NCI-H748 (cell line): ENCODE measurements around the gene CCDC141.
A peak's percentile ranks its signal among the peaks of the same experiment; 100 is the strongest.

Source experiments
- DNase-seq: peaks from one replicate; lab custom pipeline; 2025; ENCODE audit not compliant: unreplicated experiment; lab: John Stamatoyannopoulos, UW

CCDC141 gene

DNA sequence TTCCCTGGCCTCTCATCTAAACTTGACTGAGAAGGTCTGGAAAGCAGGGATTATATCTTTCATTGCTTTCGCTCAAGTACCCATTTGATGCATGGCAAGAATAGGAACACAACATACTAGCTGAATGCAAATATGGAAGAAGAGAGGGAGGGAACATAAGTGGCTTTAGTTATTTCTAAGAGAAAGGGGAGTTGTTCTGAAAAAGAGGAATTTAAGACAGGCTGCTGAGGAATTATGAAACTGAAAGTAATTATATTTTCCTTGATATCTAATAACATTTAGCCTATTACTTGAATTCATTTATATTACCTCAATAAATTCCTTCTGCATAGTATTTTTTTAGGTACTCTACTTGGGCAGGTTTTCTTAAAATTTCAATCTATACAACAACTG lies 136.9 kb downstream of the CCDC141 start:
- no peak for DNase-seq

DNA sequence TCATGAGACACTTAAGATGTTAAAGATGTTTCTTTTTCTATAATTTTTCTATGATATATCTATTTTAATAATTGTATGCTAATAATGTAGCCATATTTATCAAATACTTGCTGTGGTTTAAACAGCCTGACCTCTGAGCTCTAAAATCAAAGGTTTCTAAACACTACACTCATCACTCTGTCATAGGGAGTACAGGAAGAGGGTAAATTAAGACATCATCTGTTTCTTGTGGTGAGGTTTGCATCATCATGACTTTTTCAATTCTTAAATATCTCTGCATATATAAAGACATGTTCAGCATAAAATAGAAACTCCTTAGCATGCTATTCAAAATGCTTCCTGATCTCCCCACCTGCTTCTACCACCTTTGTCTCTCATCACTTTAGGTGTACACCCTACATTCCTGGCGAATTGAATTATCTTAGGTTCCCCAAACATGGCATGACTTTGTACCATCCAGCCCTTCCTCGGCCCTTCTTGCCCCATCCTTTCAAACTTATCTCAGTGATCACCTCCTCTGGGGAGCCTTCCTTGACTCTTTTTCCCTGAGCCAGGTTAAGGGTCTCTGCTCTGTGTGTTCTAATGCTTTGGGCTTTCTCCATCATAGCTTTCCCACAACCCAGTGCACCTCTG lies 137.4 kb downstream of the CCDC141 start:
- DNase-seq, result no peak

DNA sequence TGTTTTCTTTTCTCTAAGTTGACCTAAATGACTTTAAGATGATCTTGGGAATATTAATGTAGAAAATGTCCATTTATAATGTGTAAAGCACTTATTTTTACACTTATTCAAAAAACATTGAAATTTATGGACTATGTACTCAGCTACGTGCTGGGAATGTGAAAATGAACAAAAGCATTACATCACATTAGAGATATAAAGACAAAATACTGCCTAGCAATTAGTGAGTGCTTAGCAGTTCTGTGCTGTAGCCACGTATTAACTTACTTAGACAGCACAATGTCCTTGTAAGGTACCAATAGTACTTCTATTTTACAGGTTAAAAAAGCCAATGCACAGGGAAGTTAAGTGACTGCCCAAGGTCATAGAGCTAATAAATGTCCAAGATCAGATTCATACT lies 138.9 kb downstream of the CCDC141 start:
- no peak for DNase-seq

DNA sequence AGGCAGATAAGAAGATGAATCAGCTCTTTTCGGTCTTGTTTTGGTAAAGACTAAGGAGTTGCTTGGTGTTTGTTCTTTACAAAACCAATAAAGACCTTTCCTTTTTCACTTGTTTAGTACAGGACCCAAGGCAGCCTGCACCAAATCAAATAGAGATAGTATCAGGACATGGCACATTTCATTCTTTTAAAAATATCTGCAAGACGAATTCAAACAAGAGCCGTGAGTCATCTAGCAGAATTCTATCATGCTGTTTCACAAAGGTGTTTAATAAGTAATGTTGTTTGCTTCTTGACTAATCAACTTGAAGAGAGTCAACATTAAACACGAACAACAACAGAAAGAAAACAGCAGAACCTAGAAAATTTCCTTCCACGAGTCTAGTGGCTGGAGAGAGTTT lies 139.9 kb downstream of the CCDC141 start:
- DNase-seq, result no peak

DNA sequence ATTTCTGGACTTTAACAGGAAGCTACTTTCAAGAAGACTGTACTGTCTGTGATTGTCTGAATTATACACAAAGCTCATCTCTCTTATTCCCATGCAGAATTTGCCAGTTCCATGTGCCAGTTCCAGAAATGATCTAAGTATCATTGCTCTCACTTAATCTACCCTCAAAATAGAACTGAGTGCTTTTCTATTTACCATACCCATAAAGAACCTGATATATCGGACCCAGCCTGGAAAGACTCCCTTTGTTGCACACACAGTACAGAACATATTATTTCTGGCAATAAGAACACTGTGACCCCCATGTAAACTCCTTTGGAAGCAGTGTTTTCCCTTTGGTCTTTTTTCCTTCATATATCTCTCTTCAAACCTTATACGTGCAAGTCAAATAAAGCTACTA lies 140.4 kb downstream of the CCDC141 start:
- DNase-seq, result no peak

DNA sequence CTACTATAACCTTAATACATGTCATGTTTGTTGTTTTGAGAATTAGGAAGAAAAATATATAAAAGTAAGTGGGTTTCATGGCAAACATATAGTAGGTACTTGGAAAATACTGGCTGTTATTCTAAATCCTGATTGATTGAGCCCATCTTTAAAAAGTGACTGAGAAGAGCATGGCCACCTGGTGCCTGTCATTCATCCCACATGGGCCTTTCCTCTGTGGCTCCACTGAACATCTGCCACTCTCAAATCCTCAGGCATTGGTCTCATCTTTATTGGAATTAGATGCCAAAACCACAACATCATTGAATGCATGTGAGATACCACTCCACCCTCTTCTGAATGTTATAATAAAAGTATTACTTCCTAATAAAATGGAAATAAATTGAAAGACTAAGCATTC lies 141.1 kb downstream of the CCDC141 start:
- DNase-seq, result no peak

DNA sequence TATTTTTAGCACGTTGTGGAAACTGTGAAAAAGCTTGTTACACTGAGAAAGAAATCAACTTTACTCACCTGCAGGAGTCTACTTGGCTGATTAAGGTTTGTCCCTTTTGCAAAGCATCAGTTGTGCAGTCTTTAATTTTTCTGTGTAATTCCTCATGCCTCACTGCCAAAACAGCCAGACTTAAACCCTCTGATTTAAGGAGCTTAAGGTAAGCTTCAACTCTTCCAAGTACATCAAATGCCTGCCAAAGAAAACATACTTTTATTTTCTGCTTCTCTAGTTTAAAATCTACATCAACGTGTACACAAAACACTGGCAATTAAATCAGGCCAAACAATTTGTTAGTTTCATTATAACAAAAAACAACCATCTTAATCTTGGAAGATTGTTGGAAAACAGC lies 144.7 kb downstream of the CCDC141 start:
- DNase-seq, result no peak

DNA sequence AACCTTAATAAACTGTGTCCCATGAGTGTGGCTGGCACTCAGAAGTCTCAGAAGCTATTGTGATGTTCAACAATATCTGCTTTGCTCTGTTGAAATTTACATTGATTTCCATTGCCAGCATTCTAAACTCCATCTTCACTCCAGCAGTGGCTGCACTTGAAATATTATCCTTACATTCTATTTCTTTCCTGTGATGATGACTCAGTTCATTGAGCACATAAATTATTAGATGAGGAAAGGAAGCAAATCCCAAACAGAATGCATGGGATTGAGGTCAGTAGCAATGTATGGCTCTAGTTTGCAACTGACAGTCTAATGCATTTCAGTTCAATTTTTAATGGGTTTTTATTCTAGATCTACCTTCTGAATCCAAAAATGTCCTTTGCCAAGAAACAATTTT lies 150.3 kb downstream of the CCDC141 start:
- no peak for DNase-seq

DNA sequence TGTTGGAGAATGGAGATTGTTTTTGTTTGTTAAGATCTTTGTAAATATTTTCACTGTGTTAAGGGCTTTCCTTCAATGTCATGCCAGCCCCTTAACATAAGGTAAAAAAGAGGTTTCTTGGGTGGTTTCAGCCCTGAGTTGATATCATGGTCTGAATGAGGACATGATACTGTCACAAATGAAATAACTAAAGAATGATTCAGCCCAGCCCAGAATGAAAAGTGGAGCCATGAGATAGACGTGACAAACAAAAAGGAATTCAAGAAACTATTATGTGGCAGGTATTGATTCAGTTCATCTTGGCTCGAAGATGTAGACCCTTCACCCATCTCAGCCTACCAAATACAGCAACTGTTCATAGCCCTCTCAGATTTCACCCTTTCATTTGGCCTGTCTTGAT lies 154.1 kb downstream of the CCDC141 start:
- DNase-seq, result no peak

DNA sequence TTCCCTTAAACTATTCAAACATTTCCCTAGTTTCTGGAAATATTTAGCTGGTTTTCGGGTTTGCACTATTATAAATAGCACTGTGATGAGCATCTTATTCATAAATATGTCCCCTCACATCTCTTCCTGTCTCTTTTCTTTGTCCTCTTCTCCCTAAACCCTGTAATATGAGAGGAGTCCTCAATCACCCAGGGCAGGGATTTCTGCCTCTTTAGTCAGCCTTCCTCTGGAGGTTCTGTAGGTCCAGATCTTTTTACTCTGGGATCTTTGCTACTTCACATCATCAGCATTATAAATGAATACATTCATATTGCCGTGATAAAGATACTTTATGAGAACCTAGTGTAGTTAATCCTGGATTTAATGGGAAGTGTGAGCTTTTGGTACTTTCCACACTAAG lies 154.8 kb downstream of the CCDC141 start:
- no peak for DNase-seq

DNA sequence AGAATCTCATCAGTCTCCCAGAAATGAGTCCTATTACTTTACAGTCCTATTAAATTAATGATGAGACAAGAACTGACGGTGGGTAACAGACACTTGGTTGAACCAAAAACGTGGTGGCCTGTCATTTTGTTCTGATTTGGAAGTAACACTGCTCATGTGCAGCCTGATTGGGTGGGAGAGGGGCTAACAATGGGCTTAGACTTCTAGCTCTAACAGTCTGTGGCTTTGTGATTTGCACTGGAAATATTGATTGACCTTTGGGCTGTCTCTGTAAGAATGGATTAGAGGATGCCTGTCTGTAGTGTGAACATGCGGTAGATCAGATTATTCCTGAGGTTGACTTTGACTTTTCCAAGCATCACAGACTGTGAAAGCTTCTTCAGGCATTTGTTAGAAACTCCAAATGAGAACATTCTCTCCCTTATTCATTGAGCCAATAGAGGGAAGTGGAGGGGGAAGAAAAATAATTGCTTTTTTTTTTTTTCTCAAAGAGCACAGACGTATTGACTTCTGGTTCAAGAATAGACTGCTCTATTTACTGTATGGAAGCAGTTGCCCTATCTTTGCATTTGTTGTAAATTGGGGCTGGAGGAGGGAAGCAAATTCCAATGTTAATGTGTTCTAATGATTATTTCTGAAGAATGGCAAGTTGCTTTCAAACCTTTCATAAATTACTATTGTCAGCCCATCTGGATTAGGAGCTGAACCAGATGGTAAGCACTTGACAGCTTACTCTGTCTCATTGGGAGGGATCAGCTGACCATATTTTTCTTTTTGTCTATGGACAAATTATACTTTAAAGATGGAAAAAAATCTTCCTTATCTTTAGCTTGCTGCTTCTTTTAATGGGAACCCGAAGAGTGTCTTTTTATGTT lies 156.9 kb downstream of the CCDC141 start:
- DNase-seq, result no peak

DNA sequence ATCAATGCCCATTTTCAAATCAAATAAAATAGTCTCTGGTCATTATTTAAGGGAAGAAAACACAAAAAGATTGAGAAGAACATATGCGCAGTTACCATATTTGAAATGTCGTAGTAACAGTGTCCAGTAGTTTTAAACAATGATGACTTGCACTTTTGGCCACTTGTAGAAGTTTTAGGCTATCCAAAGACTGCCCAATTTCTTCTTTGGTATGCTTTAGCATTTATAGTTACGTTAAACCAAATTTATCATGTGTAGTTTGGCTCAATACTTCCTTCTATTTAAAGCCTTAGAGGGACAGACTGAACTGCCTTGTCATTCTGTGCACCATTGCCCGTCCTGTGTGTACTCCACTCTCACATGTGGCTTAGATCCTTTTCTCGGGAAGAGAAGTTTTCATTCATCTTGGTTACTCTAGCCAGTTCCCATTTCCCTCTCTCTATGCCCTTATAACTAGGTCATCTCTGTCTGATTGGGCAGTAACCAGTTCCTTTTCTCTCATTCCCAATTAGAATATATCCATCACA lies 157.9 kb downstream of the CCDC141 start:
- no peak for DNase-seq

DNA sequence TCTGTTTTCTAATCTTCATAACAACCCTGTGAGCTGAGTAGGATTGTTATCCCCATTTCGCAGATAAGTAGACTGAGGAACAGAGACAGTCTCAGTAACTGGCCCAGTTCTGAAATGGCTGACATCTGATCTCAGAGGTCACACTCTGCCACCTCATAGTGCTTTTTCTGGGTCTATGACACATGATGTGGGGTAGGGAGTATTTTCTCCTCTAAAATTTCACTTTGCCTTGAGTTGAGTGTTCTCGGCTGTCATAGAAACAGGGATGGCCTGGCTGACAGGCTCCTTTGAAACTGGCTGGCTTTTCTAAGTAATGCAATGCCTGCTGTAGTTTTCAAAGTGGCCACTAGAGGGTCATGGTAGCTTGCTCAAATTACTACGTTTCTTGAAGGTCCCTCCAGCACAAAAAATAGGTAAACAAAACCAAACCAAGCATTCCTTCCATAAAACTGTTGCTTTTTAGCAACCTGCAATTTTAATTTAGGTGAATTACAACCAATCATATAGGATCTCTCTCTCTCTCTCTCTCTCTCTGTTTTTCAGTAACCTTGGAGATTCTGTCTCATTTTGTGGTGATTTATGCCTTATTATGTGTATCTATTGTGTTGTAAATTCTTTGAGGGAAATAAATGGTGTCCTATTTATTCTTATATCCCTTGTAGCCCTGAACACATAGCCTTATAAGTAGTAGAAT lies 158.5 kb downstream of the CCDC141 start:
- DNase-seq, result peak; percentile 71

DNA sequence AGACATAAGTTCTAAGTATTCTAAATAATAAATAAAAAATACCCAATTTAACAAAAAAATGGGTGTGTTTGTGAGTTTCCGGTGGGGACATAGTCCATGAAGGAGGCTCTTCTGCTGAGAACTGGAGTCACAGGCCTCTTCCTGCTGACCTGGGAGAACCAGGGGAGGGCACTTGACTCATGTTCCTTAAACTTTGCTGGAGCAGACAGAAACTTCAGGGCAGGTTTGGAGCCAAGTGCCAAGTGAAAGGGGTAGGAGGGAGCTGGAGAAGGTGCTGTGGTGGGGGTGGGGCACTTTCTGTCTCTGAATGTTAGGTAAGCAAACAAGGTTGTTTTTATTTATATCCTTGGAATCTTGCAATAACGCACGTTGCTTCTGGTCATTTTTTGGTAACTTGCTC lies 163.9 kb downstream of the CCDC141 start:
- DNase-seq, result no peak

DNA sequence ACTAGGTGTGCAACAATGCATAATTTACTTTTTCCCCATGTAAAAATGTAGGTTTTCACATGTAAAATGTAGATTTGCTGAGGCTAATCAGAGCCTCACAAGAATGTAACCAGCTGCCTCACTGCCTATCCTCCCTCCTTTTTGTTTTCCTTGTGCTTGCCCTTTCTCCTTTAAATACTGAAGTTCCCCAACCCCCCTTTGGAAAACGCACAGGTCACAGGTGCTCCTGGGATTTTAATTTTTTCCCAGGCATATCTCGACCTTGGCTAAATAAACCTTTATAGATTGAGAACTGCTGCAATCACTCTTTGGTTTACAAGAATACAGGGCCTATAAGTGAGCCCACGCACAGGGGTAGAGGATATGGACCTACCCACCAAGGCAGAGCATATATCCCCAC lies 165.5 kb downstream of the CCDC141 start:
- DNase-seq, result no peak

DNA sequence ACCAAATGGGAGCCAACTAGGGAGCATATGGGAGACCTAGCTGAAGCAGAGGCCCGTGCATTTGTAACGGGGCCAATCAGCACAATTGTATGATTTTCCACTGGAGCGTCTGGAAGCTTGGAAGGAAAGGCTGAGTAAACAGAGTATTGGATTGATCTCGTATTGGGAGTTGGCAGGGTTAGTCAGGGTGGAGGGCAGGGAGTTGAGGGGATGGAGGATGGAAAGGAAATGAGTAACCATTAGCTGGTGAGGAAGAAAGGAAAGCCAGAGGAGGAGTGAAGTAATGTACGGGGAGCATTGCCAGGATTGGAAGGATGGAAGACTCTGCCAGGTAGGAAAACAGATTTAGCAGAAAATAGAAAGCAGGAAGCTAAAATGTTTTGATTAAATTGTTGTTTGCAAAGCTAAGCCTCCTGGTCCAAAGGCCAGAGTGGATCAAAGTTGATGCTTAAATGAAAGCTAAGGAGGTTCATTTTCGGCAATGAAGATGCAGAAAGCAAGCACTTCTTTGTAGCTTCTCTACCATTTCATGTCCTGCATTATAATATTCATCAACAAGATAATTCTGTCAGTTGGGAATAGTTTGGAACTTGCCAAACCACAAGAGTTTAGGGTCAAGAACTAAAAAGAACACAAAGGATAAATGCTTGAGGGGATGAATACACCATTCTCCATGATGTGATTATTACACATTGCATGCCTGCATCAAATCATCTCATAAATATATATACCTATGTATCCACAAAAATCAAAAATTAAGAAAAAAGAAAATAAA lies 167.1 kb downstream of the CCDC141 start:
- DNase-seq, result no peak

DNA sequence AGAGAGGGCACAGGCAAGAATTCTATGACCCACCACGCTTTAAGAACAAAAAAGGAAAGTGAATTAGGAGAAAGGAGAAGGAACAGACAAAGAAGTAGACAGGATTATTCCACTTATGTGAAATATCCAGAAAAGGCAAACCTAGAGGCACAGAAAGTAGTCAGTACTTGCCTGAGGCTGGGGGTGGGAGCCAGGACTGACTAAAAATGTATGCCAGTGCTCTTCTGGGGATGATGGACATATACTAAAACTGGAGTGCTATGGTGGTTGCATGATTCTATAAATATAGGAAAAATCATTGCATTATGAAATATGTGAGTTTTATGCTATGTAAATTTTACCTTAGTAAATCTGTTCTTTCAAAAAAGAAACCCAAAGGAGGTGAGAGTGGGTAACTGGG lies 168.9 kb downstream of the CCDC141 start:
- DNase-seq, result no peak

DNA sequence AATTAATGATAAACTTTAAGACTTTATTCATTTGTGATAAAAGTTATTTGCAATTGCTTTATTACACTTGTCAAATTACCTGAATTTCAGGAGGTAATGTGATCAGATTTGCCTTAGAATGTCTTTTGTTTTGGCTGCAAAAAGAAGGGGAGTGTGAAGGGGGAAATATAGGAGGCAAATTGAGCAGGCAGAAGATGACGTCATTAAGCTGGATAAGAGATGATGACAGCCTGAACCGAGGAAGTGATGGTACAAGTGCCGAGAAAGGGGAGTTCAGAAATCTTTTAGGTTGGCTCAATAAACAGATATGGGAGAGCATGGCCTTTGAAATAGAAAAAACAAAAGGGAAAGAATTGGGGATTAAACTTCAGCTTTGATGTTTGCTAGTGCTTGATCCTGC lies 169.7 kb downstream of the CCDC141 start:
- DNase-seq, result no peak

DNA sequence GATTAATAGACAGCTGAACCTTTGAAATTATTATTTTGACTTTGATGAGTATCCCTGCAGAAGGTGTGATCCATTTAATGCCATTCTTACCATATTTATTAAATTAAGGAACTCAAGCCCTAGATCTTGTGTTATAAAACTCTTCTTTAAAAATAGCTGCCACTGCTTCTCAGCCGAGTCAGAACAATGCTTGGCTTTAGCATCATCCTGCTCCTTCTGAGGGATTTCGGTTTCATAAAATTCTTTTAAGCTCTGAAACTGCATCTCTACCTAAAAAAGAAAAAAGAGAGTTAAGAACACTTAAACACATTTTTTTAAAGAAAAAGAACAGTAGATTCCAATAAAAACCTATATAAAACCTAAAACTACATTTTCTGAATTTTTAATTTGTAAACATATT lies 172.1 kb downstream of the CCDC141 start:
- DNase-seq, result no peak

DNA sequence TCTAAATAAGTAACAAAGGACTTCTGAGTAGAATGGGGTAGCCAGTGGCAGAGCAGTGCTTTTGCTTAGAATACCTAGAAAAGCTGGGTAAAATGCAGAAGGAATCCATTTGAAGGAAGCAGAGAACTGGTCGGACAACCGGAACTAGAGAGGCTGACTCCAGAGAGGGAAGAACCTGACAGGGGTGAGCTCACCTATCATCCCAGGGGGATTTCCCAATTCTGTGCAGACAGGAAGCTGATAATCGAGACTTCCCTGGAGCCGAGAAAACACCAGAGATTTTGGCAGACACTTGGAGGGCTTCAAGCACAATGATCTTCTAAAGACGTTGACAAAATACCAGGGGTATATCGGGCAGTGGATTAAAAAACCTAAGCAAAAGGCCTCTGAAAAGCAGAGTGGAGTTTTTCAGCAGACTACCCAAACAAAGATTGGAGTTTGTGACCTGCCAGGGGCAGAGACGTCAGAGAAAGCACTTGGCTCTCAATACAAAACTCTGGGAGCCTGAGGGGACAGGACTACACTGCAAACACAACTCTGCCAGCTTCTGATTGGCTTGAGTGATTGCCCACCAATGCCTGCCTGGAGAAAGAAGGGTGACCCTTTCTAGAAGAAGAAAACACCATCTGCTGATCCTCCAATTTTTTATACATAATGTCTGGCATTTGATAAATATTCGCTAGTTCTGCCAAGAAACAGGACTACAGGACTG lies 175.3 kb downstream of the CCDC141 start:
- peak; percentile 8 for DNase-seq

DNA sequence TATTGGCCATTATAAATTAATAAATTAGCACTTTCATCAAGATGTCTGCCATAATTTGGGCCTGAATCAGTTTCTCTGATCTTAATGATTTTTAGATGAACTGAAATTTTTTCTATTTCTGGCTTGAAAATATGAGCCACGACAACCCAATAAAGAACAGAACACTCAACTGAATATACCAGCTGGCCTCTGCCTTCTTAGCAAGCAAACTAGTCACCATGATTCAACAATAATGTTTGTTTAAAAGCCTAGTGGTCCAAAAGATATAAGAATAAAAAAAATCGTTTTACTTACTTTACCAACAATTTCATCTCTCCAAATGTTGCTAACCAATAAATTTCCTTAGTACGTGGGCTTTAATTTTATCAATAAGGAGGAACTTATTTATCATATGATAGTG lies 176.0 kb downstream of the CCDC141 start:
- DNase-seq, result no peak
